OCI-LY7 (cell line): ENCODE measurements around the gene BMPR2.

Experiments
- CTCF ChIP-seq: fragments of 200-600 bp; sonication (generic); conservative IDR thresholded peaks from 2 replicates; pipeline ENCODE4 v1.5.1; 2014; ENCODE audit warnings: mild to moderate bottlenecking, antibody characterized with exemption, low read length, moderate library complexity, mixed read lengths
- EZH2phosphoT487 ChIP-seq: fragments of 200-600 bp; sonication (generic); IDR thresholded peaks from 2 replicates; pipeline ENCODE4 v1.6.1; 2018; ENCODE audit warnings: low read depth, borderline replicate concordance, mild to moderate bottlenecking, mixed run types, antibody characterized with exemption, low read length, moderate library complexity, mixed read lengths

DNA sequence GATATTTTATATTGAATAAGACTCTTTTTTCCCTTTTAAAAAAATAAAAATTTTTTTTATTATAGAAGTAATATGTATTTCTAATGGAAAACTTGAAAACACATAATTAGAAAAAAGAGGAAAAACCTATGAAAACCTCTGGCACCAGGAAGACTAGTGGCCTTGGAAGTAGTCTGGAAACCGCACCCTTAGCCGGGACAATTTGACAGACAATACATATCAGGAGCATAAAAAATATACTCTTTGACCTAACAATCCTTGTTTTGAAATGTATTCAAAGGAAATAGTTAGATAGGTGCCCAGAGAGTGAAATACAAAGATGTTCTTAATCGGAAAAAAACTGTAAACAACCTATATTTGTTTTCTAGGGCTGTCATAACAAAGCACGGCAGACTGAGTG, 223.8 kb downstream of the BMPR2 start:
- no peak for TF ChIP-seq CTCF
- no peak for TF ChIP-seq EZH2phosphoT487
